ENCODE results near the gene SMYD2.

SMYD2 gene

GRCh38 chr1:214354440-214355148, 73.6 kb downstream of the SMYD2 start:
- no peaks in the 10 kb centered on the region for H3K9me3 Mint-ChIP-seq
- no peaks in the 10 kb centered on the region for H3K4me1 Mint-ChIP-seq
- peaks cover 19% of the 10 kb centered on the region for H3K27me3 Mint-ChIP-seq
- CTCF ChIA-PET, result interaction anchor here (1.2 to 1.3 kb wide), 2 partner anchors 10 to 42 kb away, joined by 3 to 4 read pairs; no protein-coding TSS in a partner anchor
- no peak overlapping the region for H3K27ac Mint-ChIP-seq
- DNase-seq, result no peak
- no peak overlapping the region for H3K4me3 Mint-ChIP-seq
- no peaks in the 10 kb centered on the region for H3K36me3 Mint-ChIP-seq

DNA sequence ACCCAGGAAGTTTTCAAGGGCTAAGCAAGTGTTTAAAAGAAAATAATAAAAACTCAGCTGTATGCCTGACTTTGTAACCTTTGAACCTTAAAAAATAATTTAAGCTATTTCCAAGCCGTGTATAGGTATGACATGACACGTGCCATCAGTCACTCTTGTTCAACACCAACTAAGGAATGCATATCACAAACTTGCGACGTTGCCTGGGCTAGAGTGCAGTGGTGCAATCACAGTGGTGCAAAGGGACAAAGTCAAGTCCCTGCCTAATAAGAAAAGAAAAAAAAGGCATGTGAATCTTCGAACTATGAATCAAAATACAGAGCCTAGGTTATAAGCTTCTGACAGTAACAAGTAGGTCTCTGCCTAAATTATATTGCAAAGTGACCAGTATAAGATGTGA, 79.2 kb downstream of the SMYD2 start:
- Mint-ChIP-seq H3K9me3 (peaks cover 2% of the 10 kb centered on the region), H3K27me3 (peaks cover 34% of the 10 kb centered on the region), H3K36me3 (no peaks in the 10 kb centered on the region), H3K4me1 (no peaks in the 10 kb centered on the region), H3K27ac (no peak overlapping the region), H3K4me3 (no peak overlapping the region)
- CTCF ChIA-PET, result no interaction called here
- DNase-seq, result no peak

- H3K4me3 Mint-ChIP-seq, result no peak overlapping the region
- H3K36me3 Mint-ChIP-seq, result no peaks in the 10 kb centered on the region
- H3K27me3 Mint-ChIP-seq, result peaks cover 31% of the 10 kb centered on the region
- no peak for DNase-seq
- H3K4me1 Mint-ChIP-seq, result no peaks in the 10 kb centered on the region
- peaks cover 2% of the 10 kb centered on the region for H3K9me3 Mint-ChIP-seq
- no peak overlapping the region for H3K27ac Mint-ChIP-seq
- CTCF ChIA-PET, result interaction anchor here (0.6 to 1.1 kb wide), 2 partner anchors 29 to 225 kb away, joined by 4 read pairs; no protein-coding TSS in a partner anchor
Observed at GRCh38 chr1:214360525-214361164, 79.7 kb downstream of the SMYD2 start.

DNA sequence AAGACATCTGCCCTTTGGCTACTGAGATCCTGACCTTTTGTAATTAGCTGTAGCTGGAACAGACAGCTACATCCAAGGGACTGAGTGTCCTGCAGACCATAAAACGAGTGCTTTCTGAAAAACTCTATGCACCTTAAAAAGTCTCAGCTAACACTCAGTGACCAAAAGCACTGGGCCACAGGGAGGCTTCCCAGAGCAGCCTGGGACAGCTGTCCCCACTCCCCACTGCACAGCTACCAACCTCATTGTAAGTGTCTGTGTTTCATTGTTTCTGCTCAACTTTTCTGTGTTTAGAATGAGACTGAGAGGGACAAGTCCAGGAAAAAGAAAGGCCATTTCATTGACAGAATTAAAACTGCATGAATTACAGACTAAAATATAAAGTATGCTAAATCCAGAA, 80.7 kb downstream of the SMYD2 start:
- no peak for DNase-seq
- H3K9me3 Mint-ChIP-seq, result peaks cover 2% of the 10 kb centered on the region
- H3K27me3 Mint-ChIP-seq, result peaks cover 27% of the 10 kb centered on the region
- no peaks in the 10 kb centered on the region for H3K4me1 Mint-ChIP-seq
- H3K27ac Mint-ChIP-seq, result no peak overlapping the region
- H3K36me3 Mint-ChIP-seq, result no peaks in the 10 kb centered on the region
- CTCF ChIA-PET, result interaction anchor here (0.6 to 1.1 kb wide), 2 partner anchors 30 to 224 kb away, joined by 4 read pairs; no protein-coding TSS in a partner anchor
- H3K4me3 Mint-ChIP-seq, result no peak overlapping the region

DNA sequence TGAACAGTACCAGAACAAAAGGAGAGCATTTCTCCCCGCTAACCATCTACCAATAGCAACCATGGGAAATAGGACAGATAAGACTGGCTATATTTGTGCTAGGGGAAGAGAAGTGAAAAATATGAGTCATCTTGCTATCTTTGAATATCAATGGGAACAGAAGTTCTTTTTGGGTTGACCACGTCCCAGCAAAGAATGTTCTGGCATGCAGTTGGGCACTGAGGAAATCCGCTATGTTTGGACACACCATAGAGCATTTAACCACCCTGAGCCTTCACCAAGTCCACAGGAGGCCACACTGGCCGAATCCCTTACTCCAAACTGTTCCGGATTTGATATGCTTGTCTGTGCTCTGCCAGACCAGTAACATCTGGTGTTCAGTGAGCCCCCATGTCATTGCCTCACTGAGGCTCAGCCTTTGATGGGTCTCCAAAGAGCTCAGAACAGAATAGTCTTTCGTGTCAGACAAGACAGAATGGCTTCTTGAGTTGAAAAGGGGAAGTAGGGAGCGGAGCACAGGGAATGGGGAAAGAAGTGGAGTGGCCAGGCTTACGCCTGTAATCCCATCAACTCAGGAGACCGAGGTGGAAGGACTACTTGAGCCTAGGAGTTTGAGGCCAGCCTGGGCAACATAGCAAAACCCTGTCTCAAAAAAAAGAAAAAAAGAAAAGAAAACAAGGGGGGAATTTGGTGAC, 81.4 kb downstream of the SMYD2 start:
- H3K4me3 Mint-ChIP-seq, result no peak overlapping the region
- H3K27me3 Mint-ChIP-seq, result peaks cover 23% of the 10 kb centered on the region
- H3K27ac Mint-ChIP-seq, result no peak overlapping the region
- CTCF ChIA-PET, result no interaction called here
- DNase-seq, result no peak
- no peaks in the 10 kb centered on the region for H3K36me3 Mint-ChIP-seq
- H3K9me3 Mint-ChIP-seq, result peaks cover 2% of the 10 kb centered on the region
- H3K4me1 Mint-ChIP-seq, result no peaks in the 10 kb centered on the region

- no peak for DNase-seq
- CTCF ChIA-PET, result no interaction called here
- no peak overlapping the region for H3K4me3 Mint-ChIP-seq
- H3K36me3 Mint-ChIP-seq, result no peaks in the 10 kb centered on the region
- H3K27me3 Mint-ChIP-seq, result peaks cover 18% of the 10 kb centered on the region
- no peak overlapping the region for H3K27ac Mint-ChIP-seq
- H3K9me3 Mint-ChIP-seq, result peaks cover 2% of the 10 kb centered on the region
- H3K4me1 Mint-ChIP-seq, result no peaks in the 10 kb centered on the region
Observed at GRCh38 chr1:214363386-214363785, 82.4 kb downstream of the SMYD2 start.

DNA sequence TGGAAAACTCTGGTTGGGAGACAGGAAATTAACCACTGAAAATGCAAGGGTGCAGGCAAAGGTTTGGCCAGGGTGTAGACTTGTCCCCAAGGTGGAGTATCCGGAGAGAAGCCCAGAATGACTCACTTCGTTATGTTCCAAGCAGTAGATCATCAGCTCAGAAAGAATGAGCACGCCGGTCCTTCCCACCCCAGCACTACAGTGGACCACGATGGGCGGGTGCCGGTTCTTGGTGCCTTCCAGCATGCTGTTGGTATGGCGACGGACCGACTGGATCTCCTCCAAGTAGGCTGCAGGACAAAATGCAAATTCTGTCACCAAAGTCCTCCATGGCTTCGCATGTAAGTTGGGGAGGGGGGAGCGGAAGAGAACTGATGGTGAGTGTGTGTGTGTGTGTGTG, 83.4 kb downstream of the SMYD2 start:
- H3K4me3 Mint-ChIP-seq, result no peak overlapping the region
- DNase-seq, result no peak
- H3K27ac Mint-ChIP-seq, result no peak overlapping the region
- H3K27me3 Mint-ChIP-seq, result peaks cover 18% of the 10 kb centered on the region
- H3K36me3 Mint-ChIP-seq, result no peaks in the 10 kb centered on the region
- no peaks in the 10 kb centered on the region for H3K4me1 Mint-ChIP-seq
- CTCF ChIA-PET, result no interaction called here
- peaks cover 2% of the 10 kb centered on the region for H3K9me3 Mint-ChIP-seq

- Mint-ChIP-seq H3K36me3 (no peaks in the 10 kb centered on the region), H3K4me3 (no peak overlapping the region), H3K9me3 (peaks cover 2% of the 10 kb centered on the region), H3K4me1 (no peaks in the 10 kb centered on the region), H3K27me3 (peaks cover 18% of the 10 kb centered on the region), H3K27ac (no peak overlapping the region)
- no peak for DNase-seq
- CTCF ChIA-PET, result interaction anchor here (1.3 kb wide), 1 partner anchor 31 kb away, joined by 3 read pairs; no protein-coding TSS in a partner anchor
Observed at GRCh38 chr1:214364786-214365295, 83.9 kb downstream of the SMYD2 start.

DNA sequence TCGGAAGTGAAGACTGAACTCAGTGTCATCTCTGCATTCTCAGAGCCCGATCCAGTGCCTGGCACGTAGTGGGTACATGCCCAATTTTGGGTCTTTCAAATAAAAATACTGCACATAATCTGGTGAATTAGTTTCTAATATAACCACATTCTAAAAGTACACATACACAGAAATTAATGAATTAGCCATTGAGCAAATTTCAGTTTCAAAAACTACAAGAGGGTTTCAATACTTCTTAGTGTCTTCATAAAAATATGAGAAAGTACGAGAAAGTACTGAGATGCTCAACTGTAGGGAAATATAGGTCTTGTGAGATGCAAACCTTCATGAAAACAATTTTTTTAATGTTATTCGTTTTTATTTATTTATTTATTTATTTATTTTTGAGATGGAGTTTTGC, 86.9 kb downstream of the SMYD2 start:
- Mint-ChIP-seq H3K9me3 (no peaks in the 10 kb centered on the region), H3K27me3 (peaks cover 28% of the 10 kb centered on the region), H3K4me1 (no peaks in the 10 kb centered on the region), H3K4me3 (no peak overlapping the region), H3K27ac (no peak overlapping the region), H3K36me3 (no peaks in the 10 kb centered on the region)
- DNase-seq, result no peak
- CTCF ChIA-PET, result no interaction called here

- no peaks in the 10 kb centered on the region for H3K4me1 Mint-ChIP-seq
- peaks cover 20% of the 10 kb centered on the region for H3K27me3 Mint-ChIP-seq
- no peak overlapping the region for H3K27ac Mint-ChIP-seq
- H3K9me3 Mint-ChIP-seq, result no peaks in the 10 kb centered on the region
- no peaks in the 10 kb centered on the region for H3K36me3 Mint-ChIP-seq
- no peak overlapping the region for H3K4me3 Mint-ChIP-seq
- CTCF ChIA-PET, result no interaction called here
- DNase-seq, result no peak
Observed at GRCh38 chr1:214369364-214369763, 88.4 kb downstream of the SMYD2 start.

DNA sequence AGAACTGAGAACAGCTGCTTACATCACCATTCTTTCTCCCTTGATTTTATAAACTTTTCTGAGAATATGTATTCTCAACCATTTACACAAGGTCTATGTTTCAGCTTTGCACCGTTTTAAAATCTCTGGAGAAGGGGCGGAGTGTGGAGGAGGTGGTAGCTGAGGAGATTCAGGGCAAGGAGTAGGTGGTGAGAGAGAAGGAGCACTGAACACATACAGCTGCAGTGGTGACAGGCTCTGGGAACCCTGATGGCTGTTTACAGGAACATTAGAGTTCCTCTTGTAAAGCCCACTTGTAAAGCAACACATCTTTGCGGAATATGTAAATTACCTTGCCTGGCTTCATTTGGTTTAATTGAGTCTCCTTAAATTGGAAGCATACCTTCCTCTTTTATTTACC, 89.7 kb downstream of the SMYD2 start:
- H3K9me3 Mint-ChIP-seq, result no peaks in the 10 kb centered on the region
- H3K36me3 Mint-ChIP-seq, result no peaks in the 10 kb centered on the region
- H3K4me1 Mint-ChIP-seq, result no peaks in the 10 kb centered on the region
- peaks cover 17% of the 10 kb centered on the region for H3K27me3 Mint-ChIP-seq
- no peak overlapping the region for H3K4me3 Mint-ChIP-seq
- DNase-seq, result no peak
- CTCF ChIA-PET, result interaction anchor here (1.6 kb wide), 2 partner anchors 42 to 214 kb away, joined by 4 to 8 read pairs; no protein-coding TSS in a partner anchor
- H3K27ac Mint-ChIP-seq, result no peak overlapping the region

DNA sequence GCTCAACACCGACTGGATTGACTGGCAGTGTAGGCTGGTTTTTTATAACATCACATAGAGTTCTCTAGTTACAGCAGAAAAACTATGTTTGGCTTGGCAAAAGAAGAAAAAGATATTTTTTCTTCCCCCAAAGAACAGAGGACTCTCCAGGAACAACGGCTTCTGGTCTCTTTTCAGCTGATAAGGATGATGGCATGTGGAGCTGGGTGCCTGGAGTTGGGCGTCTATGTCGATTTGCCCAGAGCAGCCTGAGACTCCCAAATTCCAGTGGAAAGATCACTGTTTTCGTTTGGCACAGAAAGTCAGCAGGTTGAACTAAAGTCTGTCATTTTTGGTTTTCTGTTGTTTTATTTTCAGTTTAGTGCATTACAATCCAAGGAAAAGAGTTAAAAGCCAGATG, 91.1 kb downstream of the SMYD2 start:
- Mint-ChIP-seq H3K36me3 (no peaks in the 10 kb centered on the region), H3K27ac (no peak overlapping the region), H3K27me3 (peaks cover 23% of the 10 kb centered on the region), H3K9me3 (no peaks in the 10 kb centered on the region), H3K4me3 (no peak overlapping the region), H3K4me1 (no peaks in the 10 kb centered on the region)
- CTCF ChIA-PET, result interaction anchor here (1.2 to 1.6 kb wide), 2 partner anchors 41 to 213 kb away, joined by 3 to 4 read pairs; no protein-coding TSS in a partner anchor
- no peak for DNase-seq

DNA sequence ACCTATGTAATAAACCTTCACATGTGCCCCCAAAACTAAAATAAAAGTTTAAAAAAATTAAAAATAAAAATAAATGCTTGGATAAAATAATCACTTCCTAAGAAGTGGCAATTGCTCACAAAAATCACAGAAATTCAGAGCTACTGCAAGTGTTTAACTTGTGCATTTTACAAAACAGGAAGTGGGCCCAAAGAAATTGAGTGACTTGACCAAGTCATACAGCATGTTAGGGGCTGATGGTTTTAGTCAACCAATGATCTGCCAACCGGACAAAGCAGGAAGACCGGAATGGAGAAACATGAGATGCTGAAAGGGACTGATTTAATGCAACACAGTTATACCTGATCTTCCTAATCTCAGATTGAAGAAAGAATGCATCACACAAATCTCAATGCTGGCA, 96.5 kb downstream of the SMYD2 start:
- Mint-ChIP-seq H3K27ac (no peak overlapping the region), H3K4me3 (no peak overlapping the region), H3K4me1 (no peaks in the 10 kb centered on the region), H3K9me3 (no peaks in the 10 kb centered on the region), H3K36me3 (no peaks in the 10 kb centered on the region), H3K27me3 (peaks cover 6% of the 10 kb centered on the region)
- CTCF ChIA-PET, result interaction anchor here (1.3 to 1.5 kb wide), 2 partner anchors 45 kb away, joined by 4 to 6 read pairs; no protein-coding TSS in a partner anchor
- no peak for DNase-seq

- Mint-ChIP-seq H3K27ac (no peak overlapping the region), H3K36me3 (no peaks in the 10 kb centered on the region), H3K4me3 (no peak overlapping the region), H3K27me3 (peaks cover 6% of the 10 kb centered on the region), H3K9me3 (no peaks in the 10 kb centered on the region), H3K4me1 (no peaks in the 10 kb centered on the region)
- no peak for DNase-seq
- CTCF ChIA-PET, result interaction anchor here (1.3 kb wide), 1 partner anchor 46 kb away, joined by 4 read pairs; no protein-coding TSS in a partner anchor
Observed at GRCh38 chr1:214377886-214378285, 96.9 kb downstream of the SMYD2 start.

All from activated naive CD4-positive, alpha-beta T cell treated with anti-CD3 and anti-CD28 coated beads, Interleukin-2, amount 10 ng/mL, durations not matched to agents 7 days and 5 days (primary cell).